Measurements from ENCODE around the gene AFP. TPM values are rescaled to one million over a fixed set of nuclear protein-coding genes. Genes with fewer than 3 reads are reported as not detected.

The AFP gene
- total and polyA plus RNA-seq, 10 of the 15 experiments (the other 5 are each of a cell fraction or from before 2014, with no cell fraction given), result 0.72 TPM; not detected in 9

DNA sequence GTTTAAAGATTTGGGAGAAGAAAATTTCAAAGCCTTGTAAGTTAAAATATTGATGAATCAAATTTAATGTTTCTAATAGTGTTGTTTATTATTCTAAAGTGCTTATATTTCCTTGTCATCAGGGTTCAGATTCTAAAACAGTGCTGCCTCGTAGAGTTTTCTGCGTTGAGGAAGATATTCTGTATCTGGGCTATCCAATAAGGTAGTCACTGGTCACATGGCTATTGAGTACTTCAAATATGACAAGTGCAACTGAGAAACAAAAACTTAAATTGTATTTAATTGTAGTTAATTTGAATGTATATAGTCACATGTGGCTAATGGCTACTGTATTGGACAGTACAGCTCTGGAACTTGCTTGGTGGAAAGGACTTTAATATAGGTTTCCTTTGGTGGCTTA lies 30.9 kb upstream of the AFP start:
- Histone ChIP-seq H3K36me3 (ENCODE audit: control insufficient read depth in 2 of 2, insufficient read depth in 2 of 2, low read length in 1 of 2) (no peaks in the 10 kb centered on the region), H3K9me3 (replicated peaks; ENCODE audit: control insufficient read depth, insufficient read depth, low read length) (no peaks in the 10 kb centered on the region), H3K4me1 (ENCODE audit: control insufficient read depth, insufficient read depth, low read length) (no peaks in the 10 kb centered on the region), H3K4me2 (ENCODE audit: control insufficient read depth, insufficient read depth) (no peak overlapping the region), H3K9ac (ENCODE audit: control insufficient read depth, insufficient read depth, low read length) (no peak overlapping the region), H3K4me3 (no peak overlapping the region), H3K79me2 (ENCODE audit: control insufficient read depth, insufficient read depth, low read length) (no peaks in the 10 kb centered on the region), H3K27me3 (replicated peaks in 1 of 2; ENCODE audit: control insufficient read depth in 2 of 2, insufficient read depth in 2 of 2, low read length in 1 of 2) (no peaks in the 10 kb centered on the region), H2AFZ (ENCODE audit: control insufficient read depth, low read depth, low read length) (no peak overlapping the region), H4K20me1 (ENCODE audit: control insufficient read depth, insufficient read depth) (no peaks in the 10 kb centered on the region), H3K27ac (ENCODE audit: control insufficient read depth, insufficient read depth) (no peak overlapping the region)
- no peak for TF ChIP-seq NFIC (IDR thresholded peaks at IDR 0.05; ENCODE audit: low read depth, low read length)
- TF ChIP-seq ESRRA (IDR thresholded peaks at IDR 0.05; ENCODE audit: low read length), result no peak
- TF ChIP-seq FOXK2 (IDR thresholded peaks at IDR 0.05), result no peak
- no peak for TF ChIP-seq ZNF217 (IDR thresholded peaks at IDR 0.05)
- no peak for TF ChIP-seq TAF1 (IDR thresholded peaks at IDR 0.05; ENCODE audit: borderline replicate concordance, low read depth, low read length)
- no peak for TF ChIP-seq TCF3 (IDR thresholded peaks at IDR 0.05; ENCODE audit: borderline replicate concordance, insufficient read depth, low read depth, low read length)
- TF ChIP-seq GABPA (IDR thresholded peaks at IDR 0.05; ENCODE audit: low read depth), result no peak
- no peak for TF ChIP-seq RCOR1 (conservative IDR thresholded peaks at IDR 0.05; ENCODE audit: low read depth, low read length)
- no peak for TF ChIP-seq POLR2AphosphoS5 (IDR thresholded peaks at IDR 0.05; ENCODE audit: low read length)
- TF ChIP-seq, protein P1, sequence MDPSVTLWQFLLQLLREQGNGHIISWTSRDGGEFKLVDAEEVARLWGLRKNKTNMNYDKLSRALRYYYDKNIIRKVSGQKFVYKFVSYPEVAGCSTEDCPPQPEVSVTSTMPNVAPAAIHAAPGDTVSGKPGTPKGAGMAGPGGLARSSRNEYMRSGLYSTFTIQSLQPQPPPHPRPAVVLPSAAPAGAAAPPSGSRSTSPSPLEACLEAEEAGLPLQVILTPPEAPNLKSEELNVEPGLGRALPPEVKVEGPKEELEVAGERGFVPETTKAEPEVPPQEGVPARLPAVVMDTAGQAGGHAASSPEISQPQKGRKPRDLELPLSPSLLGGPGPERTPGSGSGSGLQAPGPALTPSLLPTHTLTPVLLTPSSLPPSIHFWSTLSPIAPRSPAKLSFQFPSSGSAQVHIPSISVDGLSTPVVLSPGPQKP (IDR thresholded peaks at IDR 0.05; ENCODE audit: low read depth, low read length), result no peak
- no peak for TF ChIP-seq ZNF207 (IDR thresholded peaks at IDR 0.05; ENCODE audit: borderline replicate concordance)
- no peak for TF ChIP-seq SIN3A (IDR thresholded peaks at IDR 0.05; ENCODE audit: low read depth, low read length)
- no peak for TF ChIP-seq POLR2A (IDR thresholded peaks at IDR 0.05; ENCODE audit: low read depth, low read length)
- intact Hi-C loops (cut with micrococcal nuclease; ENCODE audit: unreplicated experiment) (no loop called here), in situ Hi-C loops (cut with MboI) (no loop called here)
- ChIA-PET SMC1A (ENCODE audit: uncharacterized antibody, unreplicated experiment) (no interaction called here), RAD21 (ENCODE audit: unreplicated experiment) (no interaction called here), POLR2A (no interaction called here), CTCF (no interaction called here)
- no TSS peak for BruUV-seq (replicated peaks)
- 94% methylated on average over 2 of the region's 2 CpGs for WGBS (ENCODE audit: insufficient coverage, insufficient replicate concordance, low lambda C conversion rate, missing lambda C conversion rate)
- ATAC-seq, result no peak
- no peak for DNase-seq (ENCODE audit: low read depth, low spot score)
- no peak for FAIRE-seq
